GM12891 (cell line): Measurements from ENCODE around the gene FAM174C.

ENCODE experiments used
- DNase-seq: peaks from one replicate; pipeline ENCODE4 v3.0.0; 2011; ENCODE audit warnings: low spot score; ENCODE audit not compliant: insufficient read length
- FAIRE-seq: peaks from 2 replicates; lab custom pipeline; 2011; peaks lifted over from hg19 to GRCh38; lab: Jason Lieb, UNC
- PAX5 ChIP-seq: IDR thresholded peaks from 2 replicates; pipeline ENCODE4 v1.6.1; 2011; ENCODE audit warnings: low read length, moderate library complexity, mild to moderate bottlenecking; ENCODE audit not compliant: insufficient read depth, severe bottlenecking
- POLR2A ChIP-seq: IDR thresholded peaks from 2 replicates; pipeline ENCODE4 v1.6.1; 2011; ENCODE audit warnings: low read depth, low read length, control low read depth
- POLR2AphosphoS5 ChIP-seq: IDR thresholded peaks from 2 replicates; pipeline ENCODE4 v1.6.1; 2011; ENCODE audit warnings: low read depth, low read length, control low read depth
- POU2F2 ChIP-seq: IDR thresholded peaks from 2 replicates; pipeline ENCODE4 v1.6.1; 2011; ENCODE audit warnings: low read depth, mild to moderate bottlenecking, control low read depth, low read length, moderate library complexity
- SPI1 ChIP-seq: IDR thresholded peaks from 2 replicates; pipeline ENCODE4 v1.6.1; 2011; ENCODE audit warnings: low read depth, low read length, control low read depth
- TAF1 ChIP-seq: IDR thresholded peaks from 2 replicates; pipeline ENCODE4 v1.6.1; 2011; ENCODE audit warnings: low read depth, low read length, control low read depth

Gene FAM174C

GRCh38 chr19:1280636-1281568 lies 5.6 kb downstream of the FAM174C start:
- FAIRE-seq (no peak), DNase-seq (no peak)
- no peak for TF ChIP-seq SPI1
- TF ChIP-seq PAX5: no peak
- TF ChIP-seq POLR2AphosphoS5: no peak
- no peak for TF ChIP-seq POU2F2
- TF ChIP-seq TAF1: no peak
- TF ChIP-seq POLR2A: no peak

DNA sequence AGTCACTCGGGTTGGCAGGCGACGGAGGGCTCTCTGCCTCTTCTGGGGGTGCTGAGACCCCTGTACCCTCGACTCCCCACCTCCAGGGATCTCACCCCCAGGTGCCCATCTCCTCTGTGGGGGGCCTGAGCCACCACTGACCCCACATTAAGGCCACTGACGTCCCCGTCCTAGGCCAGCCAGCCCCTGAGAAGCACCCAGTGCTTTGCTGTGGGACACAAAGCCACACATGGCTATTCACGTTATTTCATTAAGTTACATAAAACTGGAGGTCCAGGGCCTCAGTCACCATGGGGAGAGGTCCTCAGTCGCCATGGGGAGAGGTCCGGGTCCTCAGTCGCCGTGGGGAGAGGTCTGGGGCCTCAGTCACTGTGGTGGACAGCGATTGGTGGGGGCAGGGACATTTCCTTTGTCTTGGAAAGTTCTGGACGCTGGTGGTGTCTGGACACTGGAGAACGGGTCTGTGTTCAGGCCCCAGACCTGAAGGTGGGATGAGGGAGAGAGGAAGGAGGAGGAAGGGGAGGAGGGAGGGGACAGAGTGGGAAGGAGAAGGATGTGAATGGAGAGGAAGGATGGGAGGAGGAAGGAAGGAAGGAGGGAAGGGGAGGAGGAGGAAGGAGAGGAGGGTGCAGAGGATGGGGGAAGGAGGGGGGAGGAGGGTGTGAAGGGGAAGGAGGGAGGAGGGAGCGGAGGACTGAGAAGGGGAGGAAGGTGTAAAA lies 6.4 kb downstream of the FAM174C start:
- FAIRE-seq (no peak), DNase-seq (no peak)
- TF ChIP-seq TAF1 (no peak), SPI1 (no peak), POLR2A (no peak), POU2F2 (no peak)

GRCh38 chr19:1282588-1283206 lies 7.4 kb downstream of the FAM174C start:
- FAIRE-seq: no peak
- DNase-seq: no peak
- TF ChIP-seq POLR2AphosphoS5 (no peak), POLR2A (no peak), POU2F2 (no peak), SPI1 (no peak)

- no peak for DNase-seq
- TF ChIP-seq POU2F2: no peak
- TF ChIP-seq POLR2AphosphoS5: no peak
- TF ChIP-seq POLR2A: no peak
- no peak for TF ChIP-seq PAX5
- TF ChIP-seq SPI1: no peak
- no peak for TF ChIP-seq TAF1
- FAIRE-seq: no peak
These were observed 8.0 kb downstream of the FAM174C start for GRCh38 chr19:1283207-1283916.

GRCh38 chr19:1283917-1284292 lies 8.6 kb downstream of the FAM174C start:
- FAIRE-seq (no peak), DNase-seq (no peak)
- no peak for TF ChIP-seq POLR2A
- TF ChIP-seq POU2F2: no peak
- no peak for TF ChIP-seq PAX5
- no peak for TF ChIP-seq POLR2AphosphoS5
- TF ChIP-seq SPI1: no peak
- TF ChIP-seq TAF1: no peak

GRCh38 chr19:1284293-1284978 lies 9.1 kb downstream of the FAM174C start:
- no peak for FAIRE-seq
- DNase-seq: no peak
- TF ChIP-seq POLR2A (no peak), POLR2AphosphoS5 (no peak), PAX5 (no peak), POU2F2 (no peak), TAF1 (no peak), SPI1 (no peak)

DNA sequence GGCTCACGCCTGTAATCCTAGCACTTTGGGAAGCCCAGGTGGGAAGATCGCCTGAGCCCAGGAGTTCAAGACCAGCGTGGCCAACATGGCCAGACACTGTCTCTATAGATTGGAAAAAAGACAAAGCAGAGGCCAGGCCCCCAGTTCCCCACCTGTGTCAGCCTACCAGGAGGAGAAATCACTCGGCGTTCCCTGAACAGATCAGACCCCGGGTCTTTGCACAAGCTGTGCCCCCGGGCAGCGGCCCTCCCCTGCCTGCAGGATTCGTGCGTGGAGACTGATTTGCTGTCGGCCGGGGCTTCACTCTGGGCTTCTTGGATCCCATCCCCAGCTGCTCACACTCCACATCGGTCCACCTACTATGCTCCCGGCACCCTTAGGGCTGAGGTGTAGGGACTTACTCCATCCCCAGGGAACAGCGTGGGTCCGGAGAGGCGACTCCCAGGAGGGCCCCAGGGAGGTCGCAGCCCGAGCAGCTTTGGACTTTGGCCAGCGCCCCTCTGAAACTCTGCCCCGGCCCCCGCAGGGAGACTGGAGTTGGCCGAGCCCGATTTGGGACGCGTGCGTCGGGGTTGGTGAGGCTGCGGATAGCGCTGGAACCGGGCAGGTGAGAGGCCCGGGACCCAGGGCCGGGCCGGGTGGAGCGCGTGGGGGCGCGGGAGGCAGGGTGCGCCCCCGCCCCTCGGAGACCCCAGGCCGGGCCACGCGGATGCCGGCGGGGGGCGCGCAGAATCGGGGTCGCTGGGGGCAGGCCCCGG lies 9.8 kb downstream of the FAM174C start:
- FAIRE-seq (no peak), DNase-seq (no peak)
- TF ChIP-seq PAX5 (no peak), POLR2AphosphoS5 (no peak), POLR2A (no peak), POU2F2 (no peak), TAF1 (no peak), SPI1 (no peak)

GRCh38 chr19:1285737-1286360 lies 10.5 kb downstream of the FAM174C start, which contains the start of gene EFNA2:
EFNA2 (plus strand) TSS chr19:1285873; CDS start chr19:1286169, 296 bp downstream.
- TF ChIP-seq SPI1 (no peak), TAF1 (no peak)
- no peak for DNase-seq
- no peak for FAIRE-seq
